Retinal pigment epithelial cell (primary cell): ENCODE data around the gene TRIO.

ENCODE experiments used
- DNase-seq: peaks from one replicate; pipeline ENCODE4 v3.0.0-alpha.2; 2010; ENCODE audit warnings: low read depth
- H3K4me3 ChIP-seq: 2 replicates; pipeline ENCODE4 v1.5.1; 2011; ENCODE audit warnings: mild to moderate bottlenecking, low read length, control low read depth, moderate library complexity
- TF ChIP-seq, protein P1 (sequence below): conservative IDR thresholded peaks from 2 replicates; pipeline ENCODE4 v1.5.1; 2011; ENCODE audit warnings: low read depth, low read length, control low read depth, inconsistent platforms

The TRIO gene

DNA sequence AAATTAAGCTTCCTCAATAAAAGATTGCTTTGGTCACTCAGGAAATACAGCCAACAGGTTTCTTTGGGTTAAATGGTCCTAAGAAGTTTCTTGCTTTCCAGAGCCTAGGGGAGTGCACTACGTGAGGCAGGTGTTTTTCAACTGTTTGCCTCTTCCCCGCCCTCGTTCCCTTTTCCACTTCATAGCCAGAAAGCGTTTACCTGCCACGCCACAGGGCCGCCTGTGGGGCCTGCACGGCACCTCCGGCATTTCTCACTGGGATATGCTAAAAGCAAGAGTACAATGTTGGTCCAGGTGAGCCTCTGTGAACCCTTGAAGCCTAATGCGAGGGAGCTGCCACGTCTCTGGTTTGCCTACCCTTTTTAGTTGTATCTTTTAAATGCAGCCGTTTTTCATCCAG, 270.9 kb downstream of the TRIO start:
- DNase-seq, result no peak
- TF ChIP-seq, protein P1, sequence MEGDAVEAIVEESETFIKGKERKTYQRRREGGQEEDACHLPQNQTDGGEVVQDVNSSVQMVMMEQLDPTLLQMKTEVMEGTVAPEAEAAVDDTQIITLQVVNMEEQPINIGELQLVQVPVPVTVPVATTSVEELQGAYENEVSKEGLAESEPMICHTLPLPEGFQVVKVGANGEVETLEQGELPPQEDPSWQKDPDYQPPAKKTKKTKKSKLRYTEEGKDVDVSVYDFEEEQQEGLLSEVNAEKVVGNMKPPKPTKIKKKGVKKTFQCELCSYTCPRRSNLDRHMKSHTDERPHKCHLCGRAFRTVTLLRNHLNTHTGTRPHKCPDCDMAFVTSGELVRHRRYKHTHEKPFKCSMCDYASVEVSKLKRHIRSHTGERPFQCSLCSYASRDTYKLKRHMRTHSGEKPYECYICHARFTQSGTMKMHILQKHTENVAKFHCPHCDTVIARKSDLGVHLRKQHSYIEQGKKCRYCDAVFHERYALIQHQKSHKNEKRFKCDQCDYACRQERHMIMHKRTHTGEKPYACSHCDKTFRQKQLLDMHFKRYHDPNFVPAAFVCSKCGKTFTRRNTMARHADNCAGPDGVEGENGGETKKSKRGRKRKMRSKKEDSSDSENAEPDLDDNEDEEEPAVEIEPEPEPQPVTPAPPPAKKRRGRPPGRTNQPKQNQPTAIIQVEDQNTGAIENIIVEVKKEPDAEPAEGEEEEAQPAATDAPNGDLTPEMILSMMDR, result no peak
- no peak overlapping the region for H3K4me3 ChIP-seq

GRCh38 chr5:14414656-14415023, 271.5 kb downstream of the TRIO start:
- H3K4me3 ChIP-seq, result no peak overlapping the region
- no peak for DNase-seq

DNA sequence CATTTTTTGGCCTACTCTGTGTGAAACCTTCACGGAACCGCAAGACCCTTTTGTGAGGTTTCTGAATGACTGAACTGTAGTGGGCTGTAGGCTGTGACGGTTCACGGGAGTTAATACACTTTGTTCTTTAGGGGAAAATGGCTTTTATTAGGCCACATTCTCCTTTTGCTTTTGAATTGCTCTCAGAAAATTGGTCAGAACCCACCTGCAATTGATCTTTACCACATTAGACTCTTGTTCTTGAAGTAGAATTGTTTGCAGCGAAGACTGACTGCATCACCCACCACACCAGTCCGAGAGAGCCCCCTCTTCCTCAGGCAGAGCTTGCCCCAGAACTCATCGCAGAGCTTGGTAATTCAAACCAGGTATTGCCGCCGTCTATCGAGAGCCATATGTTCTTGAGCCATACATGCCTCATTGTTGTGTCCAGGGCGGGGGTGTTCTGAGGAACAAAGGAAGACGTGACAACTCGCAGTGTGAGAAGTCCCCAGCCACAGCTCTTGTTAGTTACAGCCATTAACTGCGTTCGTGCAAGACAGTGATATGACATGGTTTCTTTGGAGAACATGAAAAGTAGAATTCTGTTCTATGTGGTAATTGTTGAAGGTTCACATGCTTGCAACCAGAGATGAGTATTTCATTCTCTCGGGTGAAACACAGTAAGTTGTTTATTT, 272.0 kb downstream of the TRIO start:
- no peak overlapping the region for H3K4me3 ChIP-seq
- TF ChIP-seq, protein P1, result no peak
- no peak for DNase-seq

More at GRCh38 chr5:14414656-14415023, 271.5 kb downstream of the TRIO start:
- TF ChIP-seq, protein P1, result no peak

- no peak for DNase-seq
- TF ChIP-seq, protein P1, result no peak
Observed at GRCh38 chr5:14415698-14416074, 272.5 kb downstream of the TRIO start.

DNA sequence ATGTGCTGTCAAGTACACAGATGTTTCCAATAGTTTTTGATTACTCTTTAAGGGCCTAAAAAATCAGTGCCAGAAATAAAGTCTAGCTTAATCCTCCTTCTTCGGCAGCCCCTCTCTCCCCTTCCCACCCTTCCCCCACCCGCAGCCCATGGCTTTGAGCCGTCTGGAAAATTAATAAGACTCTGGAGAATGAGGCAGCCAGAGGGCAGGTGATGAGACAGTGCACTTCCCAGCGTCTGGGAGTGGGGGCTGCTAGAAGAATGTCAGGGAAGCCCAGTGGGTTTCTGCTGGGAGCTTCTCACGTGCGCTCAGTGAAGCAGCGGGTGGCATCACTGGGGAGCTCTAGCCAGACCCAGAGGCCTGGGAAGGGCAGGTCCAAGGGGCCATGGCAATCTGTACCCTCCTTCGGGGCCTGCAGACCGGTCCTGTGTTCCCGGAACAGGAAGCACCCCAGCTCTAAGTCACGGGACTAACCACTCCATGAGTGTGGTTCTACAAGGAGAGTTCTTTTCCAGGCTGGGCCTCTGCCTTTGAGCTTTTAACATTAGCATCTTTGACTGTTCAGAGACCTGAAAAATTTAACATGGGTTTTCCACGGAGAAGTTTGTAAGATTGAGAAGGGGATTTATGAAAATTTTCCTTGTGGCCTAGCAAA, 273.6 kb downstream of the TRIO start:
- no peak overlapping the region for H3K4me3 ChIP-seq
- TF ChIP-seq, protein P1, result no peak
- DNase-seq, result no peak

More at GRCh38 chr5:14415698-14416074, 272.5 kb downstream of the TRIO start:
- no peak overlapping the region for H3K4me3 ChIP-seq

GRCh38 chr5:14417276-14417730, 274.2 kb downstream of the TRIO start:
- H3K4me3 ChIP-seq, result no peak overlapping the region
- DNase-seq, result no peak
- TF ChIP-seq, protein P1, result no peak
